Measurements from ENCODE around the gene MYO5C.
"Not testable (repeated sequence)": the region's sequence is repeated elsewhere in the genome, so short reads cannot be mapped to it uniquely, and the experiment has no call there.

Gene MYO5C

GRCh38 chr15:52200831-52201365, 94.7 kb downstream of the MYO5C start:
- DNase-seq = no peak

- DNase-seq = no peak
Observed at GRCh38 chr15:52199271-52199670, 96.3 kb downstream of the MYO5C start.

GRCh38 chr15:52196891-52197290, 98.7 kb downstream of the MYO5C start:
- DNase-seq = no peak

GRCh38 chr15:52193791-52194190, 101.8 kb downstream of the MYO5C start:
- no peak for DNase-seq

- no peak for DNase-seq
Observed at GRCh38 chr15:52193321-52193720, 102.3 kb downstream of the MYO5C start.

- no peak for DNase-seq
Observed at GRCh38 chr15:52191207-52191606, 104.4 kb downstream of the MYO5C start, which contains the start of gene GNB5. GNB5 (minus strand) TSS chr15:52191392; CDS start chr15:52184676, 6,716 bp downstream.

- DNase-seq = peak; percentile 45
Observed at GRCh38 chr15:52186651-52187486, 108.7 kb downstream of the MYO5C start.

- no peak for DNase-seq
Observed at GRCh38 chr15:52185151-52185561, 110.4 kb downstream of the MYO5C start.

GRCh38 chr15:52184721-52185120, 110.9 kb downstream of the MYO5C start:
- DNase-seq = no peak

- DNase-seq = peak; percentile 72
Observed at GRCh38 chr15:52183562-52184173, 111.9 kb downstream of the MYO5C start.

GRCh38 chr15:52181938-52182780, 113.4 kb downstream of the MYO5C start:
- no peak for DNase-seq

- DNase-seq = no peak
Observed at GRCh38 chr15:52180851-52181450, 114.7 kb downstream of the MYO5C start.

- DNase-seq = no peak
Observed at GRCh38 chr15:52180196-52180835, 115.3 kb downstream of the MYO5C start.

- DNase-seq = peak; percentile 91
Observed at GRCh38 chr15:52179278-52180195, 116.1 kb downstream of the MYO5C start.

- no peak for DNase-seq
Observed at GRCh38 chr15:52178765-52179164, 116.8 kb downstream of the MYO5C start.

GRCh38 chr15:52172869-52173268, 122.7 kb downstream of the MYO5C start:
- no peak for DNase-seq

GRCh38 chr15:52171807-52172206, 123.8 kb downstream of the MYO5C start:
- no peak for DNase-seq

GRCh38 chr15:52171386-52171785, 124.2 kb downstream of the MYO5C start:
- peak; percentile 7 for DNase-seq

- not testable (repeated sequence) for DNase-seq
Observed at GRCh38 chr15:52170199-52170598, 125.4 kb downstream of the MYO5C start.

GRCh38 chr15:52165494-52166131, 130.0 kb downstream of the MYO5C start:
- DNase-seq = not testable (repeated sequence)
